Heart left ventricle (tissue), 16 donors: ENCODE results near the gene OPHN1. TPM values are rescaled to one million over a fixed set of nuclear protein-coding genes. Genes with fewer than 3 reads are reported as not detected.

Experiments
- ATAC-seq, 4 donors: fragments of 200-7000 bp; cut with Tn5 transposase; one replicate each; pipeline ENCODE4 v1.9.1; 2020 to 2022; ENCODE audit warnings: moderate library complexity in 4 of 4, mild to moderate bottlenecking in 3 of 4, moderate number of reproducible peaks in 1 of 4
- DNase-seq, 5 donors: peaks; one replicate each; pipeline ENCODE4 v3.0.0-alpha.2; 2020
- H3K27ac ChIP-seq, 12 donors: fragments of 200-600 bp; sonication (generic) in 4 of 12; one replicate each; pipeline versions ENCODE4 v1.5.0 to v1.8.0; 2016 to 2022; ENCODE audit warnings: mild to moderate bottlenecking in 2 of 12
- H3K27me3 ChIP-seq, 9 donors: fragments of 200-600 bp; sonication (generic) in 2 of 9; one replicate each; pipeline versions ENCODE4 v1.5.1 to v1.8.0; 2016 to 2022; ENCODE audit warnings: mild to moderate bottlenecking in 3 of 9
- H3K36me3 ChIP-seq, 9 donors: fragments of 200-600 bp; sonication (generic) in 2 of 9; one replicate each; pipeline versions ENCODE4 v1.5.0 to v1.8.0; 2018 to 2022; ENCODE audit warnings: mild to moderate bottlenecking in 2 of 9
- H3K4me1 ChIP-seq, 12 donors: fragments of 200-600 bp; sonication (generic) in 4 of 12; one replicate each; pipeline versions ENCODE4 v1.5.0 to v1.8.0; 2016 to 2022; ENCODE audit warnings: mild to moderate bottlenecking in 3 of 12
- H3K4me3 ChIP-seq, 12 donors: fragments of 200-600 bp; sonication (generic) in 4 of 12; one replicate each; pipeline versions ENCODE4 v1.5.0 to v1.8.0; 2017 to 2022; ENCODE audit warnings: mild to moderate bottlenecking in 9 of 12, moderate library complexity in 4 of 12
- H3K9me3 ChIP-seq, 12 donors: fragments of 200-600 bp; sonication (generic) in 4 of 12; one replicate each; pipeline versions ENCODE4 v1.5.0 to v1.8.0; 2016 to 2022; ENCODE audit warnings: mild to moderate bottlenecking in 1 of 12
- CTCF ChIP-seq, 12 donors: fragments of 200-600 bp; sonication (generic) in 4 of 12; IDR thresholded peaks; one replicate each; pipeline versions ENCODE4 v1.5.0 to v1.8.0; 2018 to 2022; ENCODE audit warnings: antibody characterized with exemption in 12 of 12, mild to moderate bottlenecking in 5 of 12
- POLR2A ChIP-seq, 2 donors: fragments of 450-650 bp; IDR thresholded peaks; one replicate each; pipeline ENCODE4 v1.6.1; 2017; ENCODE audit warnings: antibody characterized with exemption in 2 of 2, mild to moderate bottlenecking in 2 of 2, moderate library complexity in 2 of 2
- WGBS, 4 donors: extraction: QIAGEN DNeasy Blood & Tissue Kit in 2 of 4; methylation state at CpG; one replicate each; pipeline versions ENCODE4 v1.1.5 to v1.1.7; 2013 to 2018; 5-methylcytosine and 5-hydroxymethylcytosine counted together
- intact Hi-C, 10 donors: fragments of 100-400 bp; cut with DNase I; formaldehyde crosslinking; loops; one replicate each; pipeline versions ENCODE4 v1.11.1 to v1.14.2; 2022
- polyA plus RNA-seq, 2 donors: library from polyadenylated mRNA; stranded (reverse); fragments of 200-250 nt; gene quantifications; one replicate each; pipeline ENCODE4 v1.2.3, GENCODE V29; 2013
- total RNA-seq, 9 donors: library from RNA; depleted of rRNA in 2 of 9; stranded (reverse); fragments of >200 nt in 2 of 9; fragmentation: NEBNext Ultra II Directional in 3 of 9; extraction: Animal tissue kit (Norgen Biotek cat#: 25700) in 3 of 9; gene quantifications; one replicate each; pipeline versions ENCODE4 v1.1.0 to v1.2.4, GENCODE V29; 2016 to 2023
- donor health status: ischemic (EF 13 %, LVEDD 7.1; RV severe dilation, severe dysfunction).
- donor health status: healthy with polysubstance abuse.
- donor health status: DM: no; HTN: yes; CAD: no.
- donor health status: DM: no; HTN: no; CAD: no.
- donor health status: ischemic (EF 25% LVEDD 6.9; RV normal size, moderate dysfunction).
- donor health status: ischemic (EF 25% LVEDD 5.7; RV mildly dilated, moderate dysfunction).
- donor health status: healthy.
- donor health status: DM: yes; HTN: yes; CAD: no.
- donor health status: ischemic (EF 35%, LVEDD 5.7; RV mildly dilated, moderate dysfunction).
- donor health status: nonischemic (EF 11% LVEDD 7.7; RV severe dilation, severe dysfunction).
- donor health status: DM: yes; HTN: yes; CAD: no.
- donor health status: PGD.
- donor health status: ischemic (EF 29% LVEDD 5.4; RV normal size, mild dysfunction).
- donor health status: nonischemic (EF 23%, LVEDD 6.1; RV moderate dilation, normal function).

Gene OPHN1
- total and polyA plus RNA-seq, 11 donors = 0.95 to 9.6 (median 5.7) TPM

- intact Hi-C loops = no loop called here
- WGBS, 4 donors = 55 to 86% (median 83%) methylated on average over 1 of the region's 1 CpG
- no peak for ATAC-seq
- H3K9me3 ChIP-seq = no peaks in the 10 kb centered on the region
- DNase-seq = no peak
- peaks cover 0 to 7% (median 0%) of the 10 kb centered on the region in 9 donors for H3K27me3 ChIP-seq
- H3K4me3 ChIP-seq = no peak overlapping the region
- H3K27ac ChIP-seq = no peak overlapping the region
- H3K36me3 ChIP-seq = peaks cover 0 to 3% (median 0%) of the 10 kb centered on the region in 9 donors
- TF ChIP-seq POLR2A (IDR thresholded peaks at IDR 0.05) (no peak), CTCF (IDR thresholded peaks at IDR 0.05) (no peak)
- H3K4me1 ChIP-seq = no peaks in the 10 kb centered on the region
These were observed 230.1 kb downstream of the OPHN1 start for GRCh38 chrX:68203211-68203610.

- intact Hi-C loops = loop anchor here in 7 of 10 donors (5.0 to 10.0 kb wide), 5 partner anchors 263 to 608 kb away; no protein-coding TSS in a partner anchor
- TF ChIP-seq CTCF (IDR thresholded peaks at IDR 0.05) = no peak
- no peak for TF ChIP-seq POLR2A (IDR thresholded peaks at IDR 0.05)
These were observed 234.0 kb downstream of the OPHN1 start for GRCh38 chrX:68199062-68199848.

GRCh38 chrX:68196939-68197791 is 236.1 kb downstream of the OPHN1 start:
- TF ChIP-seq POLR2A (IDR thresholded peaks at IDR 0.05) (no peak), CTCF (IDR thresholded peaks at IDR 0.05) (peak; percentile 50 to 70 (median 64))
- DNase-seq (peak in 1 of 5 donors; percentile 7), ATAC-seq (peak in 3 of 4 donors; percentile 39 to 64 (median 63))
- Histone ChIP-seq H3K4me3 (no peak overlapping the region), H3K9me3 (no peaks in the 10 kb centered on the region), H3K36me3 (peaks cover 0 to 19% (median 0%) of the 10 kb centered on the region in 9 donors), H3K27ac (no peak overlapping the region), H3K27me3 (peaks cover 0 to 7% (median 0%) of the 10 kb centered on the region in 9 donors), H3K4me1 (no peaks in the 10 kb centered on the region)
- WGBS, 4 donors = 59 to 74% (median 65%) methylated on average over 5 of the region's 5 CpGs
- intact Hi-C loops = loop anchor here (1.0 to 10.0 kb wide), 8 partner anchors 265 to 610 kb away; no protein-coding TSS in a partner anchor

More at GRCh38 chrX:68199062-68199848, 234.0 kb downstream of the OPHN1 start:
- no peaks in the 10 kb centered on the region for H3K4me1 ChIP-seq
- no peak for ATAC-seq
- peaks cover 0 to 15% (median 0%) of the 10 kb centered on the region in 9 donors for H3K36me3 ChIP-seq
- no peak overlapping the region for H3K27ac ChIP-seq
- 75 to 97% (median 89%) methylated on average over 4 of the region's 4 CpGs for WGBS, 4 donors
- H3K9me3 ChIP-seq = no peaks in the 10 kb centered on the region
- no peak overlapping the region for H3K4me3 ChIP-seq
- no peak for DNase-seq
- H3K27me3 ChIP-seq = peaks cover 0 to 7% (median 0%) of the 10 kb centered on the region in 9 donors

- intact Hi-C loops = loop anchor here in 7 of 10 donors (5.0 to 10.0 kb wide), 5 partner anchors 267 to 612 kb away; no protein-coding TSS in a partner anchor
- no peaks in the 10 kb centered on the region for H3K27me3 ChIP-seq
- TF ChIP-seq CTCF (IDR thresholded peaks at IDR 0.05) (no peak), POLR2A (IDR thresholded peaks at IDR 0.05) (no peak)
- no peaks in the 10 kb centered on the region for H3K9me3 ChIP-seq
- no peaks in the 10 kb centered on the region for H3K4me1 ChIP-seq
- no peak overlapping the region for H3K27ac ChIP-seq
- H3K36me3 ChIP-seq = peaks cover 0 to 24% (median 0%) of the 10 kb centered on the region in 9 donors
- ATAC-seq (no peak), DNase-seq (no peak)
- no peak overlapping the region for H3K4me3 ChIP-seq
These were observed 237.7 kb downstream of the OPHN1 start for GRCh38 chrX:68195561-68195960.
